Osteoblast (primary cell): ENCODE data around the gene TAL2. TPM values are rescaled to one million over a fixed set of nuclear protein-coding genes. Genes with fewer than 3 reads are reported as not detected.

ENCODE experiments used
- DNase-seq: peaks from one replicate; pipeline ENCODE4 v3.0.0; 2011; ENCODE audit warnings: low spot score, mixed read lengths; ENCODE audit not compliant: insufficient read length; ENCODE audit errors: missing footprints
- H2AFZ ChIP-seq: 2 replicates; pipeline ENCODE4 v1.6.0; 2011; ENCODE audit warnings: mild to moderate bottlenecking, low read length
- H3K27ac ChIP-seq: 2 replicates; pipeline ENCODE4 v1.5.1; 2011; ENCODE audit warnings: mild to moderate bottlenecking, low read depth, low read length, moderate library complexity
- H3K27me3 ChIP-seq: 2 replicates; pipeline ENCODE4 v1.6.0; 2012; ENCODE audit warnings: mild to moderate bottlenecking, control low read depth, inconsistent platforms, low read length, moderate library complexity; ENCODE audit not compliant: insufficient read depth
- H3K36me3 ChIP-seq: 2 replicates; pipeline ENCODE4 v1.5.1; 2011; ENCODE audit warnings: mild to moderate bottlenecking, low read length, control low read depth, moderate library complexity; ENCODE audit not compliant: insufficient read depth
- H3K4me1 ChIP-seq: 2 replicates; pipeline ENCODE4 v1.5.1; 2011; ENCODE audit warnings: mild to moderate bottlenecking, low read length, control low read depth, moderate library complexity; ENCODE audit not compliant: insufficient read depth
- H3K4me2 ChIP-seq: 2 replicates; pipeline ENCODE4 v1.6.0; 2011; ENCODE audit warnings: mild to moderate bottlenecking, low read length; ENCODE audit not compliant: insufficient read depth
- H3K4me3 ChIP-seq: fragments of 200-600 bp; sonication (generic); 3 replicates; pipeline ENCODE4 v1.5.1; 2012; ENCODE audit warnings: mild to moderate bottlenecking, low read length, inconsistent platforms; ENCODE audit not compliant: insufficient read depth
- H3K79me2 ChIP-seq: 2 replicates; pipeline ENCODE4 v1.6.0; 2012; ENCODE audit warnings: mild to moderate bottlenecking, low read length, control low read depth, inconsistent platforms; ENCODE audit not compliant: insufficient read depth
- H3K9me3 ChIP-seq: 2 replicates; pipeline ENCODE4 v1.5.1; 2011; ENCODE audit warnings: low read depth, low read length, control low read depth
- H4K20me1 ChIP-seq: 2 replicates; pipeline ENCODE4 v1.6.0; 2012; ENCODE audit warnings: mild to moderate bottlenecking, low read length, control low read depth; ENCODE audit not compliant: insufficient read depth
- CTCF ChIP-seq: IDR thresholded peaks from 2 replicates; pipeline ENCODE4 v1.5.1; 2011; ENCODE audit warnings: mild to moderate bottlenecking, low read depth, low read length, moderate library complexity; ENCODE audit errors: extremely low read depth
- total RNA-seq: library from RNA; depleted of rRNA; stranded (reverse); fragments of >200 nt; gene quantifications from 2 replicates; pipeline ENCODE4 v1.2.3, GENCODE V29; 2012

Gene TAL2
- total RNA-seq, 1 donor = 0.36 TPM

GRCh38 chr9:105656131-105656921 lies 5.9 kb upstream of the TAL2 start:
- no peak for TF ChIP-seq CTCF
- no peaks in the 10 kb centered on the region for H3K9me3 ChIP-seq
- peak; percentile 79 for DNase-seq
- H3K27me3 ChIP-seq = peaks cover 18% of the 10 kb centered on the region
- H3K27ac ChIP-seq = no peak overlapping the region
- no peaks in the 10 kb centered on the region for H4K20me1 ChIP-seq
- peak overlapping the region; percentile 80 for H3K4me2 ChIP-seq
- H3K4me1 ChIP-seq = no peaks in the 10 kb centered on the region
- no peaks in the 10 kb centered on the region for H3K79me2 ChIP-seq
- no peaks in the 10 kb centered on the region for H3K36me3 ChIP-seq
- H2AFZ ChIP-seq = peak overlapping the region; percentile 65
- peak overlapping the region; percentile 67 for H3K4me3 ChIP-seq

GRCh38 chr9:105658351-105658750 lies 3.9 kb upstream of the TAL2 start:
- no peak overlapping the region for H3K4me3 ChIP-seq

GRCh38 chr9:105661011-105661410 lies 1.2 kb upstream of the TAL2 start:
- Histone ChIP-seq H3K4me1 (no peaks in the 10 kb centered on the region), H3K4me2 (no peak overlapping the region), H3K79me2 (no peaks in the 10 kb centered on the region), H3K9me3 (no peaks in the 10 kb centered on the region), H3K27me3 (peaks cover 7% of the 10 kb centered on the region), H3K27ac (no peak overlapping the region), H3K4me3 (no peak overlapping the region), H3K36me3 (no peaks in the 10 kb centered on the region), H2AFZ (no peak overlapping the region), H4K20me1 (no peaks in the 10 kb centered on the region)
- no peak for TF ChIP-seq CTCF
- no peak for DNase-seq

More at GRCh38 chr9:105658351-105658750, 3.9 kb upstream of the TAL2 start:
- no peak for TF ChIP-seq CTCF
- Histone ChIP-seq H3K9me3 (no peaks in the 10 kb centered on the region), H4K20me1 (no peaks in the 10 kb centered on the region), H3K36me3 (no peaks in the 10 kb centered on the region), H2AFZ (no peak overlapping the region), H3K4me1 (no peaks in the 10 kb centered on the region), H3K4me2 (no peak overlapping the region), H3K27ac (no peak overlapping the region), H3K79me2 (no peaks in the 10 kb centered on the region), H3K27me3 (peaks cover 18% of the 10 kb centered on the region)
- no peak for DNase-seq

GRCh38 chr9:105663914-105664313 lies 1.7 kb downstream of the TAL2 start:
- Histone ChIP-seq H3K4me3 (no peak overlapping the region), H3K27me3 (peaks cover 7% of the 10 kb centered on the region), H3K9me3 (no peaks in the 10 kb centered on the region), H3K36me3 (no peaks in the 10 kb centered on the region), H3K79me2 (no peaks in the 10 kb centered on the region), H2AFZ (no peak overlapping the region), H4K20me1 (no peaks in the 10 kb centered on the region), H3K4me2 (no peak overlapping the region), H3K4me1 (no peaks in the 10 kb centered on the region), H3K27ac (no peak overlapping the region)
- no peak for TF ChIP-seq CTCF
- no peak for DNase-seq
